ENCODE data around the gene UNC45A. TPM values are rescaled to one million over a fixed set of nuclear protein-coding genes. Genes with fewer than 3 reads are reported as not detected.

The UNC45A gene
- total and polyA plus RNA-seq, 8 donors = 29.2 to 51.3 (median 34.2) TPM

GRCh38 chr15:90968434-90968833, 33.3 kb downstream of the UNC45A start:
- TF ChIP-seq CTCF (IDR thresholded peaks at IDR 0.05) = no peak
- FAIRE-seq = no peak
- ATAC-seq = no peak
- 96 to 100% methylated on average over 1 of the region's 1 CpG for WGBS, 2 donors
- Histone ChIP-seq H3K27ac (no peak overlapping the region), H3K27me3 (no peaks in the 10 kb centered on the region), H3K4me1 (no peaks in the 10 kb centered on the region), H3K9me3 (no peaks in the 10 kb centered on the region), H3K4me3 (no peak overlapping the region), H3K36me3 (peaks cover 0 to 18% (median 0%) of the 10 kb centered on the region in 3 donors)
- no peak for DNase-seq
- intact Hi-C loops (cut with DNase I) = no loop called here

DNA sequence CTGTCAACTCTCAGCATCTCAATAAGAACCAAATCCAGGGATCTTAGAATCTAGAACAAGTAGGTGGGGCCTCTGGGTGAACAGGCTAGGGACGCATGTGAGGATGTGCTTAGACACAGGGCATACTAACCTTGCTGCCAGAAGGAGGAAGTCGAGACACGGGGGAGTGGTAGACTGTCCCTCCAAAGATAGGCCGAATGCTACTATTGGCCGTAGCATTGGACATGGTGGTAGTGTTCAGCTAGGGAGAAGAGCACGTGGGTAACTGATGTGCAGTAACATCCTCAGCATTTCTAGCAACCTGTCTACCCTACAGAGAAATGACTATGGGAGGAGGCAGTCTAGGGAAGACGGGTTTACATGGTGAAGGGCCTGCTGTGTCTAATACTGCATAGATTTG, 35.2 kb downstream of the UNC45A start:
- H3K27ac ChIP-seq = no peak overlapping the region
- DNase-seq (no peak), FAIRE-seq (no peak), ATAC-seq (no peak)
- TF ChIP-seq CTCF (IDR thresholded peaks at IDR 0.05) = no peak
- no peaks in the 10 kb centered on the region for H3K9me3 ChIP-seq
- intact Hi-C loops (cut with DNase I) = no loop called here
- H3K27me3 ChIP-seq = no peaks in the 10 kb centered on the region
- peaks cover 0 to 18% (median 0%) of the 10 kb centered on the region in 3 donors for H3K36me3 ChIP-seq
- no peak overlapping the region for H3K4me3 ChIP-seq
- 88 to 93% methylated on average over 7 of the region's 7 CpGs for WGBS, 2 donors
- H3K4me1 ChIP-seq = no peaks in the 10 kb centered on the region

DNA sequence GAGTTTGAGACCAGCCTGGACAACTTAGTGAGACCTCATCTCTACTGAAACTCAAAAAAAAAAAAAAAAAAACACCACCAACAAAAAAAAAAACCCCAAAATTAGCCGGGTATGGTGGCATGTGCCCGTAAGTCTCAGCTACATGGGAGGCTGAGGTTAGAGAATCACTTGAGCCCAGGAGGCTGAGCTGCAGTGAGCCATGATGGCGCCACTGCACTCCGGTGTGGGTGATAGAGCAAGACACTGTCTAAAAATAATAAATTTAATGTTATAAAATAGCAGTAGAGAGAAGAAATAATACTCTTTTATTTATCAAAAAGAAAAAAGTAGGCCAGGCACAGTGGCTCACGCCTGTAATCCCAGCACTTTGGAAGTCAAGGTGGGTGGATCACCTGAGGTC, 37.0 kb downstream of the UNC45A start:
- FAIRE-seq (no peak), ATAC-seq (no peak), DNase-seq (no peak)
- Histone ChIP-seq H3K27ac (no peak overlapping the region), H3K4me3 (no peak overlapping the region), H3K36me3 (peaks cover 0 to 8% (median 0%) of the 10 kb centered on the region in 3 donors), H3K9me3 (no peaks in the 10 kb centered on the region), H3K4me1 (no peaks in the 10 kb centered on the region), H3K27me3 (no peaks in the 10 kb centered on the region)
- no peak for TF ChIP-seq CTCF (IDR thresholded peaks at IDR 0.05)
- WGBS, 2 donors = 94 to 97% methylated on average over 5 of the region's 5 CpGs
- intact Hi-C loops (cut with DNase I) = no loop called here

- FAIRE-seq = no peak
- no peak for DNase-seq
- Histone ChIP-seq H3K9me3 (no peaks in the 10 kb centered on the region), H3K36me3 (peaks cover 0 to 1% (median 0%) of the 10 kb centered on the region in 3 donors), H3K4me3 (no peak overlapping the region), H3K27me3 (no peaks in the 10 kb centered on the region), H3K4me1 (no peaks in the 10 kb centered on the region), H3K27ac (no peak overlapping the region)
- no peak for TF ChIP-seq CTCF (IDR thresholded peaks at IDR 0.05)
- WGBS, 2 donors = 96% methylated on average over 21 of the region's 21 CpGs
- no peak for ATAC-seq
- intact Hi-C loops (cut with DNase I) = no loop called here
Measured at GRCh38 chr15:90974216-90974615, 39.1 kb downstream of the UNC45A start.

DNA sequence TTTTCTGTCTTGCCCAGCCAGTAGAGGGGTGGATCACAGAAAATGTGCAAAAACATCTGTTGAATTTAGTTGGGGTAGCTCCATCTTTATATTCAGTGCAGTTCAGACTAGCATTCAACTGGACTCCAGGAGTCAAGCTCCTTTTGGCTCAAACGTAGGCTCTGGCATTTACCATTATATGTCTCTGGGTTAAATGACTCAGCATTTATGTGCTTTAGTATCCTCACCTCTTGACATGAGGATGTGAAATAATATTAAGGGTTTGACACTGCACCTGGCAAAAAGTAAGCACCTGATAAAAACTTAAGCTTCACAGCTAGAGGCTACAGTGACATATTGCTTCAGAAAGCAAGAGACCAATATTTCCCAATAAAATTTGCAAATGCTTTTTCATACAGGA, 44.5 kb downstream of the UNC45A start:
- 46 to 58% methylated on average over 1 of the region's 1 CpG for WGBS, 2 donors
- no peak for TF ChIP-seq CTCF (IDR thresholded peaks at IDR 0.05)
- peaks cover 0 to 8% (median 0%) of the 10 kb centered on the region in 3 donors for H3K36me3 ChIP-seq
- no peak for FAIRE-seq
- no peak for ATAC-seq
- H3K4me1 ChIP-seq = no peaks in the 10 kb centered on the region
- H3K9me3 ChIP-seq = no peaks in the 10 kb centered on the region
- no peak overlapping the region for H3K4me3 ChIP-seq
- no peak overlapping the region for H3K27ac ChIP-seq
- no peak for DNase-seq
- no peaks in the 10 kb centered on the region for H3K27me3 ChIP-seq
- intact Hi-C loops (cut with DNase I) = no loop called here

Measured in pancreas (tissue), 10 donors.